Measurements from ENCODE around the gene RAMAC. TPM values are rescaled to one million over a fixed set of nuclear protein-coding genes. Genes with fewer than 3 reads are reported as not detected.

Gene RAMAC
- total RNA-seq (ENCODE audit: low replicate concordance) = 24.6 and 33.1 TPM in 2 replicates

DNA sequence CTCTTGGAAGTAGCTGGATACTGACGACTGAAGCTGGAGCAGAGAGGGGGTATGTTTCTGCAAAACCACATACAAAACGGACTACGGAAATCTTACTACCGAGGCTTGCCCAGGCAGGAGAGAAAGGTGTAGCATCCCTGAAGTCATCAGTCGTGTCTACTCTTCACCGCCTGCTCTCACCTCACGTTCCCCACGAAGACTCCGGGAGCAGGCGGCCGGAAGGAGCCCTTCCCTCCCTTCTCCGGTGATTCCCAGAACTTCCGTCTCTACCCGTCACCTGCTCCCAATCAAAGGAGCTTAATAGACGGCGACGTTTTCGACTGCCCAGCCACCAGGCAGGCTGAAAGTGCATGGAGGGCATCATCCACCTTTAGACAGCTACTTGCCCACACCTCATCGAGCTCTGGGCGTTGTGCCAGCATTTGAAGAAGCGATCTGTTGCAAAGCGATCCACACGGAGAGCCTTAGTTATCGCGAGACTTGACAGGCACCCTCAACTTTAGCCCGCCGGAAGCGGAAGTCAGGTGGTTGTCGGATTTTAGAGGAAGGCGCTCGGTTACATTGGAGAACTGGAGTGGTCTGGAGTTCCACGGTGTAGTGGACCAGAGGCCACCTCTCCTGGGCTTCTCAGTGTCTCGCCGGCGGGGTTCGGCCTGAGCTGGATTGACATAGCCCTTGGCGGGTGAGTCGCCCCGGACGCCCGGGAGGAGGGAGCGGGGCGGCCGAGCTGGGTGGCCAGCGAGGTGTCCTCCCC, at the start of gene RAMAC:
Gene RAMAC (plus strand): TSS at position 523 of the 754 bp plus-strand sequence. CDS start 2,809 bp downstream, outside the sequence.

GRCh38 chr15:82952158-82953081, 33.6 kb upstream of the RAMAC start, which contains the start of gene HOMER2:
TSS of gene HOMER2 (minus strand) at chr15:82952720. CDS start at chr15:82952535, 185 bp downstream.

GRCh38 chr15:83011271-83012075, 25.5 kb downstream of the RAMAC start, which contains the start of gene C15orf40:
TSS of gene C15orf40 (minus strand) at chr15:83011639. CDS start at chr15:83011607, 32 bp downstream.

Other genes with a start within 250 kb of the RAMAC start
- under 0.01 TPM in 1 of 2 replicates, not detected in the other for gene FSD2, start 180.1 kb upstream of the RAMAC start, total RNA-seq (ENCODE audit: low replicate concordance)
- gene WHAMM, start 176.6 kb upstream of the RAMAC start, total RNA-seq (ENCODE audit: low replicate concordance) = 2.3 and 2.8 TPM in 2 replicates
- 2.4 and 9.4 TPM in 2 replicates for gene HOMER2, start 33.5 kb upstream of the RAMAC start, total RNA-seq (ENCODE audit: low replicate concordance)
- gene C15orf40, start 25.4 kb downstream of the RAMAC start, total RNA-seq (ENCODE audit: low replicate concordance) = 9.9 and 15.3 TPM in 2 replicates
- gene BTBD1, start 81.0 kb downstream of the RAMAC start, total RNA-seq (ENCODE audit: low replicate concordance) = 42.9 and 72.3 TPM in 2 replicates
- gene TM6SF1, start 121.4 kb downstream of the RAMAC start, total RNA-seq (ENCODE audit: low replicate concordance) = 3.3 TPM in 1 of 2 replicates, not detected in the other
- gene HDGFL3, start 221.6 kb downstream of the RAMAC start, total RNA-seq (ENCODE audit: low replicate concordance) = 6.1 and 50.1 TPM in 2 replicates

Measured in smooth muscle cell of the coronary artery (primary cell).